Measurements from ENCODE around the gene HSD3B2.

- TF ChIP-seq, protein P1, sequence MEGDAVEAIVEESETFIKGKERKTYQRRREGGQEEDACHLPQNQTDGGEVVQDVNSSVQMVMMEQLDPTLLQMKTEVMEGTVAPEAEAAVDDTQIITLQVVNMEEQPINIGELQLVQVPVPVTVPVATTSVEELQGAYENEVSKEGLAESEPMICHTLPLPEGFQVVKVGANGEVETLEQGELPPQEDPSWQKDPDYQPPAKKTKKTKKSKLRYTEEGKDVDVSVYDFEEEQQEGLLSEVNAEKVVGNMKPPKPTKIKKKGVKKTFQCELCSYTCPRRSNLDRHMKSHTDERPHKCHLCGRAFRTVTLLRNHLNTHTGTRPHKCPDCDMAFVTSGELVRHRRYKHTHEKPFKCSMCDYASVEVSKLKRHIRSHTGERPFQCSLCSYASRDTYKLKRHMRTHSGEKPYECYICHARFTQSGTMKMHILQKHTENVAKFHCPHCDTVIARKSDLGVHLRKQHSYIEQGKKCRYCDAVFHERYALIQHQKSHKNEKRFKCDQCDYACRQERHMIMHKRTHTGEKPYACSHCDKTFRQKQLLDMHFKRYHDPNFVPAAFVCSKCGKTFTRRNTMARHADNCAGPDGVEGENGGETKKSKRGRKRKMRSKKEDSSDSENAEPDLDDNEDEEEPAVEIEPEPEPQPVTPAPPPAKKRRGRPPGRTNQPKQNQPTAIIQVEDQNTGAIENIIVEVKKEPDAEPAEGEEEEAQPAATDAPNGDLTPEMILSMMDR (IDR thresholded peaks at IDR 0.05) = no peak
- TF ChIP-seq POLR2AphosphoS5 (IDR thresholded peaks at IDR 0.05) = no peak
- TF ChIP-seq EP300 (IDR thresholded peaks at IDR 0.05) = no peak
- no peak for TF ChIP-seq POLR2A (IDR thresholded peaks at IDR 0.05)
These were observed 23.2 kb upstream of the HSD3B2 start for GRCh38 chr1:119391749-119392148.
